Astrocyte (in vitro differentiated cells and primary cell): ENCODE results near the gene UGT1A6. TPM values are rescaled to one million over a fixed set of nuclear protein-coding genes. Genes with fewer than 3 reads are reported as not detected.

Source experiments
- DNase-seq: peaks from one replicate; pipeline ENCODE4 v3.0.0-alpha.2; 2010; ENCODE audit warnings: low read depth
- FAIRE-seq: peaks from 2 replicates; lab custom pipeline; 2011; peaks lifted over from hg19 to GRCh38; lab: Jason Lieb, UNC
- H2AFZ ChIP-seq: 2 replicates; pipeline ENCODE4 v1.6.0; 2012; ENCODE audit warnings: low read depth, low read length, inconsistent platforms
- H3K27ac ChIP-seq: 2 replicates; pipeline ENCODE4 v1.5.1; 2011; ENCODE audit warnings: low read depth, low read length, inconsistent platforms
- H3K27me3 ChIP-seq: 2 replicates; pipeline ENCODE4 v1.6.0; 2011; ENCODE audit warnings: low read length, inconsistent platforms; ENCODE audit not compliant: insufficient read depth
- H3K36me3 ChIP-seq: 2 replicates; pipeline ENCODE4 v1.5.1; 2011; ENCODE audit warnings: low read length, inconsistent platforms; ENCODE audit not compliant: insufficient read depth
- H3K4me1 ChIP-seq: 2 replicates; pipeline ENCODE4 v1.5.1; 2011; ENCODE audit warnings: low read length, inconsistent platforms; ENCODE audit not compliant: insufficient read depth
- H3K4me2 ChIP-seq: 2 replicates; pipeline ENCODE4 v1.6.0; 2012; ENCODE audit warnings: low read length, inconsistent platforms
- H3K4me3 ChIP-seq: 2 replicates; pipeline ENCODE4 v1.5.1; 2011; ENCODE audit warnings: low read depth, mild to moderate bottlenecking, low read length, inconsistent platforms; ENCODE audit not compliant: insufficient read depth
- H3K79me2 ChIP-seq: 2 replicates; pipeline ENCODE4 v1.6.0; 2012; ENCODE audit warnings: mild to moderate bottlenecking, low read length, inconsistent platforms; ENCODE audit not compliant: insufficient read depth
- H3K9ac ChIP-seq: 2 replicates; pipeline ENCODE4 v1.6.0; 2012; ENCODE audit warnings: mild to moderate bottlenecking, low read length, inconsistent platforms
- H3K9me3 ChIP-seq: 2 replicates; pipeline ENCODE4 v1.5.1; 2012; ENCODE audit warnings: low read depth, mild to moderate bottlenecking, low read length, inconsistent platforms; ENCODE audit not compliant: insufficient read depth
- H4K20me1 ChIP-seq: 2 replicates; pipeline ENCODE4 v1.6.0; 2012; ENCODE audit warnings: low read length, inconsistent platforms; ENCODE audit not compliant: insufficient read depth
- H3K27ac Mint-ChIP-seq: one replicate; pipeline ENCODE4 v1.8.0; 2021; ENCODE audit warnings: mild to moderate bottlenecking, mixed read lengths; ENCODE audit not compliant: unreplicated experiment
- H3K27me3 Mint-ChIP-seq: one replicate; pipeline ENCODE4 v1.8.0; 2021; ENCODE audit warnings: low read depth, mixed read lengths; ENCODE audit not compliant: unreplicated experiment
- H3K36me3 Mint-ChIP-seq: one replicate; pipeline ENCODE4 v1.8.0; 2021; ENCODE audit warnings: low read depth, mixed read lengths; ENCODE audit not compliant: unreplicated experiment
- H3K4me1 Mint-ChIP-seq: one replicate; pipeline ENCODE4 v1.8.0; 2021; ENCODE audit warnings: low read depth, mixed read lengths; ENCODE audit not compliant: unreplicated experiment
- H3K4me3 Mint-ChIP-seq: one replicate; pipeline ENCODE4 v1.8.0; 2021; ENCODE audit warnings: mild to moderate bottlenecking, moderate library complexity, mixed read lengths; ENCODE audit not compliant: unreplicated experiment
- H3K9me3 Mint-ChIP-seq: one replicate; pipeline ENCODE4 v1.8.0; 2021; ENCODE audit warnings: mild to moderate bottlenecking, mixed read lengths; ENCODE audit not compliant: unreplicated experiment
- EZH2 ChIP-seq: IDR thresholded peaks from 2 replicates; pipeline ENCODE4 v1.6.1; 2012; ENCODE audit warnings: mild to moderate bottlenecking, low read length, inconsistent platforms; ENCODE audit not compliant: insufficient read depth
- total RNA-seq: library from RNA; stranded (reverse); gene quantifications from 2 replicates; pipeline ENCODE4 v1.2.1, GENCODE V29; 2021
- TF ChIP-seq, protein P1 (sequence below): IDR thresholded peaks from 2 replicates; pipeline ENCODE4 v1.5.1; 2011; ENCODE audit warnings: low read depth, mild to moderate bottlenecking, inconsistent platforms, low read length, moderate library complexity; ENCODE audit not compliant: insufficient read depth

Gene UGT1A6
- total RNA-seq, 1 donor from 2014 or later = not detected

DNA sequence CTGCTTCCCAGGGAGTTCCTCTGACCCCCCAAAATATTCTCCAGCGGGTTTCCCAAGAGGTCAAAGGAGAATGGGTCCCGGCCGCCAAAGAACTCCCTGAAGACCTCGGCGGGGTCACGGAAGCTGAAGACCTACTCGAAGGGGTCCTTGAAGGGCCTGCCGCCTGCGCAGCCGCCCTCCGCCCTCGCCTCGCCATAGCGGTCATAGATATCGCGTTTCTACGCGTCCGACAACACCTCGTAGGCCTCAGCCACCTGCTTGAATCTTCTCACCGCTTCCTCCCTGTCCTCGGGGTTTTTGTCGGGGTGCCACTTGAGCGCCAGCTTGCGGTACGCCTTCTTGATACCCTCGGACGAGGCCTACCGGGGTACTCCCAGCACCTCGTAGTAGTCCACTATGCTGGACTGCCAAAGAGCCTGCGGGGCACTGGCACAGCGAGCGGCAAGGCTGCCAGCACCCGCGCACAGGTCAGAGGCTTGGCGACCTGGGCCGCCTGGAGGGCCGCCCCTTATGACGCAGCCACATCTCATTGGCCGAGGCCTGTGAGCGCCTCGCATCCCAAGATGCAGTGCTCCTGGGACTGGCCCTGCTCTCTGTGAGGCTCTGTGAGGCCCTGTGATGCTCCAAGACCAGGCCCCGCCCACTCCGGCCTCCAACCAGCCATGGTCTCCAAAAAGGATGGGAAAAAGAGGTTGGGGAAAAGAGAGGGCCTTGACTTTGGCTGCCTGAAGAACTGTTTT, 62.4 kb downstream of the UGT1A6 start:
- H3K4me3 ChIP-seq = no peak overlapping the region
- no peaks in the 10 kb centered on the region for H3K79me2 ChIP-seq
- H3K9me3 Mint-ChIP-seq = peaks cover 13% of the 10 kb centered on the region
- H3K27ac Mint-ChIP-seq = no peak overlapping the region
- no peaks in the 10 kb centered on the region for H3K36me3 Mint-ChIP-seq
- no peak for TF ChIP-seq EZH2
- TF ChIP-seq, protein P1, sequence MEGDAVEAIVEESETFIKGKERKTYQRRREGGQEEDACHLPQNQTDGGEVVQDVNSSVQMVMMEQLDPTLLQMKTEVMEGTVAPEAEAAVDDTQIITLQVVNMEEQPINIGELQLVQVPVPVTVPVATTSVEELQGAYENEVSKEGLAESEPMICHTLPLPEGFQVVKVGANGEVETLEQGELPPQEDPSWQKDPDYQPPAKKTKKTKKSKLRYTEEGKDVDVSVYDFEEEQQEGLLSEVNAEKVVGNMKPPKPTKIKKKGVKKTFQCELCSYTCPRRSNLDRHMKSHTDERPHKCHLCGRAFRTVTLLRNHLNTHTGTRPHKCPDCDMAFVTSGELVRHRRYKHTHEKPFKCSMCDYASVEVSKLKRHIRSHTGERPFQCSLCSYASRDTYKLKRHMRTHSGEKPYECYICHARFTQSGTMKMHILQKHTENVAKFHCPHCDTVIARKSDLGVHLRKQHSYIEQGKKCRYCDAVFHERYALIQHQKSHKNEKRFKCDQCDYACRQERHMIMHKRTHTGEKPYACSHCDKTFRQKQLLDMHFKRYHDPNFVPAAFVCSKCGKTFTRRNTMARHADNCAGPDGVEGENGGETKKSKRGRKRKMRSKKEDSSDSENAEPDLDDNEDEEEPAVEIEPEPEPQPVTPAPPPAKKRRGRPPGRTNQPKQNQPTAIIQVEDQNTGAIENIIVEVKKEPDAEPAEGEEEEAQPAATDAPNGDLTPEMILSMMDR = no peak
- no peaks in the 10 kb centered on the region for H3K4me1 Mint-ChIP-seq
- no peak overlapping the region for H3K4me2 ChIP-seq
- H2AFZ ChIP-seq = no peak overlapping the region
- DNase-seq = no peak
- no peak overlapping the region for H3K9ac ChIP-seq
- no peaks in the 10 kb centered on the region for H3K9me3 ChIP-seq
- no peaks in the 10 kb centered on the region for H3K36me3 ChIP-seq
- no peaks in the 10 kb centered on the region for H4K20me1 ChIP-seq
- peaks cover 5% of the 10 kb centered on the region for H3K27me3 ChIP-seq
- no peak for FAIRE-seq
- H3K4me3 Mint-ChIP-seq = no peak overlapping the region
- H3K4me1 ChIP-seq = no peaks in the 10 kb centered on the region
- peaks cover 12% of the 10 kb centered on the region for H3K27me3 Mint-ChIP-seq
- H3K27ac ChIP-seq = no peak overlapping the region

DNA sequence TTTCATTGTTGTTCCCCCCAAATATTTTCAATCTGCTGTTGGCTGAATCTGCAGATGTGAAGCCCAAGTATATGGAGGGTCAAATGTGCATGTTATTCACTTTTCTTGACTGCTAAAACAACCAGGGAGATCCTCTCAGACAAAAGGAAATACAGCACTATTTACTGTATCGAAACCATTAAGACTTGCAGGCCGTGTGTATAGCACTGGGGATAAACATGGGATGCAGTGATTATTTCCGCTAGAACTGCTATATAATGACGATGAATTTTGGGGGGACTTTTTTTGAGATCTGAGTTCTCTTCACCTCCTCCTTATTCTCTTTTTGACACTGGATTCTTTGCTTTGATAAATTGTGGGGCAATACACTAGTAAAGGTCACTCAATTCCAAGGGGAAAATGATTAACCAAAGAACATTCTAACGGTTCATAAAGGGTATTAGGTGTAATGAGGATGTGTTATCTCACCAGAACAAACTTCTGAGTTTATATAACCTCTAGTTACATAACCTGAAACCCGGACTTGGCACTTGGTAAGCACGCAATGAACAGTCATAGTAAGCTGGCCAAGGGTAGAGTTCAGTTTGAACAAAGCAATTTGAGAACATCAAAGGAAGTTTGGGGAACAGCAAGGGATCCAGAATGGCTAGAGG, 63.9 kb downstream of the UGT1A6 start:
- no peak for TF ChIP-seq EZH2
- TF ChIP-seq, protein P1 = no peak
- Histone ChIP-seq H3K79me2 (no peaks in the 10 kb centered on the region), H3K36me3 (no peaks in the 10 kb centered on the region), H3K27ac (no peak overlapping the region), H3K4me1 (no peaks in the 10 kb centered on the region), H3K27me3 (peaks cover 5% of the 10 kb centered on the region), H3K4me3 (no peak overlapping the region), H3K4me2 (no peak overlapping the region), H4K20me1 (no peaks in the 10 kb centered on the region), H3K9me3 (no peaks in the 10 kb centered on the region), H3K9ac (no peak overlapping the region), H2AFZ (no peak overlapping the region)
- Mint-ChIP-seq H3K27ac (no peak overlapping the region), H3K27me3 (peaks cover 12% of the 10 kb centered on the region), H3K4me3 (no peak overlapping the region), H3K9me3 (peaks cover 5% of the 10 kb centered on the region), H3K4me1 (no peaks in the 10 kb centered on the region), H3K36me3 (no peaks in the 10 kb centered on the region)
- FAIRE-seq (no peak), DNase-seq (no peak)

DNA sequence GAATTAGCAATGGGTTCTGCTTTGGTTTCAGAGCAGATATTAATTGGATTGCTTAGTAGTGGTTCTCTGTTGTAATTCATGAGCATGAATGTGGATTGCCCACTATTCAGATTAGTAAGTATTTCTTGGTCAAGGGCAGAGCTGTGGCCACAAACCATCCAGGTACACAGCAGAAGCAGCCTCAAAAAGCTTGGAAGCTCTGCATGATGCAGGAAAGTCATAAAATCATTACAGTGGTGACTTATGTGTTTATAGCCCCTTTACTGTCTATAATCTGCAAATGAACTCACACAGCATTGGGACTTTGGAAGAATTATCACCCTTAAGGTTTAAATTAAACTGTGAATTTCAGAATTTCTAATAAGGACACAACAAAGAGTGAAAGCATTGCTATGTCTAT, 65.5 kb downstream of the UGT1A6 start:
- Histone ChIP-seq H3K4me3 (no peak overlapping the region), H3K27me3 (peaks cover 5% of the 10 kb centered on the region), H3K36me3 (no peaks in the 10 kb centered on the region), H3K27ac (no peak overlapping the region), H3K4me2 (no peak overlapping the region), H3K4me1 (no peaks in the 10 kb centered on the region), H2AFZ (no peak overlapping the region), H3K79me2 (no peaks in the 10 kb centered on the region), H4K20me1 (no peaks in the 10 kb centered on the region), H3K9me3 (no peaks in the 10 kb centered on the region), H3K9ac (no peak overlapping the region)
- no peaks in the 10 kb centered on the region for H3K4me1 Mint-ChIP-seq
- H3K9me3 Mint-ChIP-seq = peaks cover under 1% of the 10 kb centered on the region
- DNase-seq (no peak), FAIRE-seq (no peak)
- no peak overlapping the region for H3K4me3 Mint-ChIP-seq
- H3K36me3 Mint-ChIP-seq = no peaks in the 10 kb centered on the region
- peaks cover 12% of the 10 kb centered on the region for H3K27me3 Mint-ChIP-seq
- no peak for TF ChIP-seq EZH2
- TF ChIP-seq, protein P1 = no peak
- no peak overlapping the region for H3K27ac Mint-ChIP-seq
